AG04449 (cell line): ENCODE results near the gene CCT8.

ENCODE experiments used
- CTCF ChIA-PET: fragments of 350-600 bp; formaldehyde crosslinking; extraction: SDS; loops from one replicate; lab custom pipeline; 2021; ENCODE audit warnings: antibody characterized with exemption; lab: Yijun Ruan, JAX
- POLR2A ChIA-PET: fragments of 400-600, 350-600 bp; formaldehyde crosslinking; extraction: SDS; loops from one replicate; lab custom pipeline; 2020; ENCODE audit warnings: antibody characterized with exemption, inconsistent platforms; lab: Yijun Ruan, JAX
- DNase-seq: peaks from one replicate; pipeline ENCODE4 v3.0.0-alpha.2; 2010; ENCODE audit warnings: low read depth, low spot score
- H3K4me3 ChIP-seq: 2 replicates; pipeline ENCODE4 v1.5.1; 2011; ENCODE audit warnings: low read depth, mild to moderate bottlenecking, control low read depth, low read length
- TF ChIP-seq, protein P1 (sequence below): IDR thresholded peaks from one replicate; pipeline ENCODE4 v1.5.1; 2011; ENCODE audit warnings: mild to moderate bottlenecking, moderate library complexity, low read length, control low read depth, inconsistent platforms; ENCODE audit not compliant: insufficient read depth; ENCODE audit errors: missing control alignments

Gene CCT8

DNA sequence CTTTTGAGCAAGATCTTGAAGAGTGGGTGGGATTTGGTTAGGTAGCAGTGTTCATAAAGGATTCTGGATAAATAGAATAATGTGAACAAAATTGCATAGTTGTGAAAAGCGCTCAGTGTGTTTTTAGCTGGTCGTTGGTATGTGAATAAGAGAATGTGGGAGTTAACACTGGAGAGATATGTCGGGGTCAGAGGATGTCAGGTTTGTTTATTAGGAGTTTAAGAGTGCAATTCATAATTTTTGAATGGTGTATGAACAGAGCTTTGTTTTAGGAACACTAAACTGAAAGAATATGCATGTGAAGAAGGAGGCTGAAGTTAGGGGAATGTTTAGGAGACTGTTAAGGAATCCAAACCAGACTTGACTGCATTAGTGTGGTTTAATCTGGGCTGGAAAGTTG is 39.6 kb downstream of the CCT8 start:
- no peak for DNase-seq
- H3K4me3 ChIP-seq, result no peak overlapping the region
- CTCF ChIA-PET, result interaction anchor here (1.5 kb wide), 1 partner anchor 15 kb away, joined by 3 read pairs; the partner anchor contains the start of gene RWDD2B
- POLR2A ChIA-PET, result no interaction called here
- TF ChIP-seq, protein P1, sequence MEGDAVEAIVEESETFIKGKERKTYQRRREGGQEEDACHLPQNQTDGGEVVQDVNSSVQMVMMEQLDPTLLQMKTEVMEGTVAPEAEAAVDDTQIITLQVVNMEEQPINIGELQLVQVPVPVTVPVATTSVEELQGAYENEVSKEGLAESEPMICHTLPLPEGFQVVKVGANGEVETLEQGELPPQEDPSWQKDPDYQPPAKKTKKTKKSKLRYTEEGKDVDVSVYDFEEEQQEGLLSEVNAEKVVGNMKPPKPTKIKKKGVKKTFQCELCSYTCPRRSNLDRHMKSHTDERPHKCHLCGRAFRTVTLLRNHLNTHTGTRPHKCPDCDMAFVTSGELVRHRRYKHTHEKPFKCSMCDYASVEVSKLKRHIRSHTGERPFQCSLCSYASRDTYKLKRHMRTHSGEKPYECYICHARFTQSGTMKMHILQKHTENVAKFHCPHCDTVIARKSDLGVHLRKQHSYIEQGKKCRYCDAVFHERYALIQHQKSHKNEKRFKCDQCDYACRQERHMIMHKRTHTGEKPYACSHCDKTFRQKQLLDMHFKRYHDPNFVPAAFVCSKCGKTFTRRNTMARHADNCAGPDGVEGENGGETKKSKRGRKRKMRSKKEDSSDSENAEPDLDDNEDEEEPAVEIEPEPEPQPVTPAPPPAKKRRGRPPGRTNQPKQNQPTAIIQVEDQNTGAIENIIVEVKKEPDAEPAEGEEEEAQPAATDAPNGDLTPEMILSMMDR, result no peak

GRCh38 chr21:29033301-29033700 is 40.1 kb downstream of the CCT8 start:
- no peak overlapping the region for H3K4me3 ChIP-seq
- TF ChIP-seq, protein P1, result no peak
- ChIA-PET CTCF (interaction anchor here (1.5 kb wide), 1 partner anchor 14 kb away, joined by 3 read pairs; the partner anchor contains the start of gene RWDD2B), POLR2A (no interaction called here)
- DNase-seq, result no peak

- ChIA-PET CTCF (no interaction called here), POLR2A (interaction anchor here (1.5 kb wide), 1 partner anchor 12 kb away, joined by 5 read pairs; no protein-coding TSS in a partner anchor)
- no peak overlapping the region for H3K4me3 ChIP-seq
- DNase-seq, result no peak
- TF ChIP-seq, protein P1, result no peak
These were observed 42.5 kb downstream of the CCT8 start for GRCh38 chr21:29030909-29031308.

GRCh38 chr21:29029524-29029923 is 43.9 kb downstream of the CCT8 start:
- ChIA-PET CTCF (no interaction called here), POLR2A (no interaction called here)
- TF ChIP-seq, protein P1, result no peak

DNA sequence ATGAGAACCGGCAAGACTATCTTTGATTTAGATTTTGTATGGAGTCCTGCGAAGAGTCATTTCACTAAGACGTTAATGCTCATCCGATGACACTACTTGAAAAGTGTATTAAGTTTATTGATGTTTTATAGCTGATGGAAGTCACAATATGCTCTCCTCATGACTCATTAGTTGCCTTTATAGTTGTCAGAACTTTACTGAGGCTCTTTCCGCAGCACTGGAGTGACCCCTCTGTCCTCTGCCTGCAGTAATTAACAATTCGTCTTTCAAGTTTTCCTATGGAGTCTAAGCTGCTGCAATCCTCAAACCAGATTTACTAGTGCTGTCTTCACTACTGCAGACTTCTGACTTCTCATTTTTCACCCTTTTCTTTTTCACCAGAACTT is 48.1 kb downstream of the CCT8 start:
- peak overlapping the region; percentile 94 for H3K4me3 ChIP-seq
- POLR2A ChIA-PET, result interaction anchor here (1.0 to 2.8 kb wide), 4 partner anchors 20 to 48 kb away, joined by 3 to 15 read pairs (median 9); partner anchors contain the start of genes CCT8 and LTN1
- no peak for DNase-seq
- CTCF ChIA-PET, result interaction anchor here (1.6 kb wide), 1 partner anchor 14 kb away, joined by 7 read pairs; no protein-coding TSS in a partner anchor
- TF ChIP-seq, protein P1, result no peak

More at GRCh38 chr21:29029524-29029923, 43.9 kb downstream of the CCT8 start:
- no peak overlapping the region for H3K4me3 ChIP-seq
- no peak for DNase-seq

DNA sequence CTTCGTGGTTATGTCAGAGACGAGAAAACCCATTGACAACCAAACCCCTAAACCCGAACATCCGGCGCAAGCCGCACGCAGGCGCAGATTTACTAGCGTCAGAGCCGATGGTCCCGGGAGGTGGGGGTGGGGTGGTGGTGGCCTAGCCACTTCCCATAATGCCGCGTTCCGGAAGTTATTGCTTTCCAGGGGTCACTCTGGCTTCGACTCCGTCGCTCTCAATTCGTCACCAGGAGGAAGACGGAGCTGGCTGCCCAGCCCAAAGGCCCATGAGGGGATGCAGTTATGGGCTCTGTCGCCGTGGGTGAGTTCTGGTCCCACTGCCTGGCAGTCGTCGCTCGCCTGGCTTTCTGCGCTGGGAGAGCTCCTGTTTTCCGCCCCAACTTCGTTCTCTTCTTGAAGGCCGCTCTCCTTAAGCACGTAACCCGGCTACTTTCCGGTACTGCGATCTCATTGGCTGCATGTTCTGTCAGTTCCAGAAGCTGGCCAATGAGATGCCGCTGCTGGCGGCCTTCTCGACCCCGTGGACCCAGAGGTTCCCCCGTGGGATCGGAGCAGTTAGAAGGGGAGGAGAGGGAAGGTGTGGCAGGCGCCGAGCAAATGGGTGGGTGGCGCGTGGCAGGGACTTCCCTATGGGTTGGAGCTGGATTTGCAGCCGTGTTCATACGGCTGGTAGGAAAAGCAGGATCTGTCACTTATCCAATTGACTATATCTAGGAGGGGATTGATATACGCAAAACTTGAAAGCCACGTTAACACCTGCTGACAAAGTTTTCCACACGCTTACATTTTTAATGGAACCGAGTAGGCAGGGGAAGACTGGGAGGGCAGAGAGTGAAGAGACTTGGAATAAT is 48.7 kb downstream of the CCT8 start, which contains the start of gene USP16:
Gene USP16 (plus strand): TSS at position 195 of the 854 bp plus-strand sequence. CDS start 3,246 bp downstream, outside the sequence.
- H3K4me3 ChIP-seq, result peak within 1 kb of the TSS; percentile 94
- CTCF ChIA-PET, result interaction anchor here (1.6 kb wide), 1 partner anchor 15 kb away, joined by 7 read pairs; no protein-coding TSS in a partner anchor
- POLR2A ChIA-PET, result interaction anchor here (1.0 to 2.8 kb wide), 4 partner anchors 19 to 48 kb away, joined by 3 to 15 read pairs (median 9); partner anchors contain the start of genes CCT8 and LTN1
- DNase-seq, result peak; percentile 98
- TF ChIP-seq, protein P1, result peak; percentile 18
